Lower leg skin (tissue), 3 donors: ENCODE results near the gene TEPSIN.

Source experiments
- POLR2A ChIP-seq, 2 donors: fragments of 450-650 bp; IDR thresholded peaks; one replicate each; pipeline ENCODE4 v1.6.1; 2016 to 2017; ENCODE audit warnings: antibody characterized with exemption in 2 of 2, mild to moderate bottlenecking in 1 of 2, moderate library complexity in 1 of 2
- TF ChIP-seq, protein P1 (sequence below), 3 donors: fragments of 450-650 bp; IDR thresholded peaks; one replicate each; pipeline ENCODE4 v1.5.1; 2016; ENCODE audit warnings: antibody characterized with exemption in 3 of 3, mild to moderate bottlenecking in 3 of 3, moderate library complexity in 2 of 3

DNA sequence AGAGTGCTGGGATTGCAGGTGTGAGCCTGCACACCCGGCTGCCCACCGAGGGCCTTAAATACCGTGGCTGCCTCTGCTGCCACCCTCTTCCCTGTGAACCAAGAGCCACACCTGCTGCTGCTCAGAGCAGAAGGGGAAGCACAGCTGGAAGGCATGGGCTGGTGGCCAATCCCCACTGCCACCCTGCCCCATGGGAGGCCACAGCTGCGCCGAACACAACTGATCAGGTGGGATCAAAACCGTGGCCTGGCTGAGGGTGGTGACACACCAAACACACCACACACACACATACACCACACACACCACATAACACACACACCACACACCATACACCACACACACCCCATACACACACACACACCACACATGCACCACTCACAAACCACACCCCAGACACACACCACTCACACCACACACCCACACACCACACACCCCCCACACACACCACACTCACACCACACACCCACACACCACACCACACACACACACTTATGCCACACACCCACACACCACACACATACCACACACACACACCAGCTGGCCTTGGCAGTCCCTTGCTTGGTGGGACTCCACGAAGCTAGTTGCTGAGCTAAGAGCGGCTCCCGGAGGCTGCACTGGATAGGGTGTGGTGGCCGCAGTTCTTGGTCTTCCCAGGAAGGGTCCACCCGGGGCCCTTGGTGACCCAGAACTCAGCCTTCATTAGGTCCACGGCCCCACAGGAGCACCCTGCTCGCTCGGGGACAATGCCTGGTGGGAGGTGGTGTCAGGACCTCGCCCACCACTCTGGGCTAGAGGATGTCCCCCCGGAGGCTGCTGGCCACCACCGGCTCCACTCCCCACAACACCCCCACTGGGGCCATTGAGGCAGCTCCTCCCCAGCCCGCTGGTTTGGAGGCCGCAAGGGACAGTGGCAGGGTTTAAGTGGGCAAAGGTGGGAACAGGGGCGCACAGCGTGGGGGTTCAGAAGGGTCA is 31.0 kb downstream of the TEPSIN start:
- TF ChIP-seq, protein P1, sequence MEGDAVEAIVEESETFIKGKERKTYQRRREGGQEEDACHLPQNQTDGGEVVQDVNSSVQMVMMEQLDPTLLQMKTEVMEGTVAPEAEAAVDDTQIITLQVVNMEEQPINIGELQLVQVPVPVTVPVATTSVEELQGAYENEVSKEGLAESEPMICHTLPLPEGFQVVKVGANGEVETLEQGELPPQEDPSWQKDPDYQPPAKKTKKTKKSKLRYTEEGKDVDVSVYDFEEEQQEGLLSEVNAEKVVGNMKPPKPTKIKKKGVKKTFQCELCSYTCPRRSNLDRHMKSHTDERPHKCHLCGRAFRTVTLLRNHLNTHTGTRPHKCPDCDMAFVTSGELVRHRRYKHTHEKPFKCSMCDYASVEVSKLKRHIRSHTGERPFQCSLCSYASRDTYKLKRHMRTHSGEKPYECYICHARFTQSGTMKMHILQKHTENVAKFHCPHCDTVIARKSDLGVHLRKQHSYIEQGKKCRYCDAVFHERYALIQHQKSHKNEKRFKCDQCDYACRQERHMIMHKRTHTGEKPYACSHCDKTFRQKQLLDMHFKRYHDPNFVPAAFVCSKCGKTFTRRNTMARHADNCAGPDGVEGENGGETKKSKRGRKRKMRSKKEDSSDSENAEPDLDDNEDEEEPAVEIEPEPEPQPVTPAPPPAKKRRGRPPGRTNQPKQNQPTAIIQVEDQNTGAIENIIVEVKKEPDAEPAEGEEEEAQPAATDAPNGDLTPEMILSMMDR (IDR thresholded peaks at IDR 0.05): no peak
- TF ChIP-seq POLR2A (IDR thresholded peaks at IDR 0.05): no peak
